ENCODE data around the gene CCDC85C. TPM values are rescaled to one million over a fixed set of nuclear protein-coding genes. Genes with fewer than 3 reads are reported as not detected.

Gene CCDC85C
- total and polyA plus RNA-seq, 2 experiments from 2014 or later = 4.5 to 24.9 TPM

DNA sequence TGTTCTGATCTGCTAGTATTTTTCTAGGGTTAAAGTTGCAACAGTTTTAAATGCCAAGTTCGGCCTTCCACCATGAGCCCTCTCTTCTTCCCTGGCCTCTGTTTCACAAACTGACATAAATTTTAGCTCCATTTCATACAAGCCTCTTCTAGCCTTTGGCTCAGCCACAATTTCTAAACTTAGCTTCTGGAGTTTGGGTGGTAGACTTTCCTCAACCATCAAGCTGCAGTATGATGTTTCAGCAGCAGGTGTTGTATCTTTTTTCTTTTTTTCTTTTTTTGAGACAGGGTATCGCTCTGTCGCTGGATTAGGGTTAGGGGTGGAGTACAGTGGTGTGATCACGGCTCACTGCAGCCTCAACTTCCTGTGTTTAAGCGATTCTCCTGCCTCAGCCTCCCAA is 152.8 kb downstream of the CCDC85C start:
- H3K4me3 Mint-ChIP-seq = no peak overlapping the region
- H3K36me3 Mint-ChIP-seq (ENCODE audit: low read depth) = peaks cover 25% of the 10 kb centered on the region
- Histone ChIP-seq H3K27ac (ENCODE audit: low read depth) (no peak overlapping the region), H3K27me3 (ENCODE audit: insufficient read depth) (no peaks in the 10 kb centered on the region), H4K20me1 (replicated peaks; ENCODE audit: insufficient read depth) (no peaks in the 10 kb centered on the region; the same call in 1 of the 2 replicates), H3K4me1 (ENCODE audit: insufficient read depth) (no peaks in the 10 kb centered on the region), H3K9me2 (ENCODE audit: insufficient read depth) (no peaks in the 10 kb centered on the region), H3K4me2 (no peak overlapping the region), H2AFZ (no peak overlapping the region), H3K79me2 (replicated peaks; ENCODE audit: insufficient read depth) (peaks cover 9% of the 10 kb centered on the region), H3K4me3 (no peak overlapping the region), H3K36me3 (ENCODE audit: insufficient read depth) (peaks cover 7% of the 10 kb centered on the region; the same call in 1 of the 2 replicates), H3F3A (replicated peaks; ENCODE audit: low read depth) (no peaks in the 10 kb centered on the region)
- peaks cover 2% of the 10 kb centered on the region for H3K27me3 Mint-ChIP-seq (ENCODE audit: insufficient read depth, low read depth, poor library complexity)
- DNase-seq (ENCODE audit: low spot score) = no peak
- TF ChIP-seq ZNF114 (CRISPR knock-in tag; IDR thresholded peaks at IDR 0.05) (no peak), EZH2 (IDR thresholded peaks at IDR 0.05; ENCODE audit: low read depth, unreplicated experiment) (no peak), STAT1 (IDR thresholded peaks at IDR 0.05; ENCODE audit: unreplicated experiment) (no peak), NANOG (IDR thresholded peaks at IDR 0.05; ENCODE audit: borderline replicate concordance) (no peak)
- TF ChIP-seq, protein P1, sequence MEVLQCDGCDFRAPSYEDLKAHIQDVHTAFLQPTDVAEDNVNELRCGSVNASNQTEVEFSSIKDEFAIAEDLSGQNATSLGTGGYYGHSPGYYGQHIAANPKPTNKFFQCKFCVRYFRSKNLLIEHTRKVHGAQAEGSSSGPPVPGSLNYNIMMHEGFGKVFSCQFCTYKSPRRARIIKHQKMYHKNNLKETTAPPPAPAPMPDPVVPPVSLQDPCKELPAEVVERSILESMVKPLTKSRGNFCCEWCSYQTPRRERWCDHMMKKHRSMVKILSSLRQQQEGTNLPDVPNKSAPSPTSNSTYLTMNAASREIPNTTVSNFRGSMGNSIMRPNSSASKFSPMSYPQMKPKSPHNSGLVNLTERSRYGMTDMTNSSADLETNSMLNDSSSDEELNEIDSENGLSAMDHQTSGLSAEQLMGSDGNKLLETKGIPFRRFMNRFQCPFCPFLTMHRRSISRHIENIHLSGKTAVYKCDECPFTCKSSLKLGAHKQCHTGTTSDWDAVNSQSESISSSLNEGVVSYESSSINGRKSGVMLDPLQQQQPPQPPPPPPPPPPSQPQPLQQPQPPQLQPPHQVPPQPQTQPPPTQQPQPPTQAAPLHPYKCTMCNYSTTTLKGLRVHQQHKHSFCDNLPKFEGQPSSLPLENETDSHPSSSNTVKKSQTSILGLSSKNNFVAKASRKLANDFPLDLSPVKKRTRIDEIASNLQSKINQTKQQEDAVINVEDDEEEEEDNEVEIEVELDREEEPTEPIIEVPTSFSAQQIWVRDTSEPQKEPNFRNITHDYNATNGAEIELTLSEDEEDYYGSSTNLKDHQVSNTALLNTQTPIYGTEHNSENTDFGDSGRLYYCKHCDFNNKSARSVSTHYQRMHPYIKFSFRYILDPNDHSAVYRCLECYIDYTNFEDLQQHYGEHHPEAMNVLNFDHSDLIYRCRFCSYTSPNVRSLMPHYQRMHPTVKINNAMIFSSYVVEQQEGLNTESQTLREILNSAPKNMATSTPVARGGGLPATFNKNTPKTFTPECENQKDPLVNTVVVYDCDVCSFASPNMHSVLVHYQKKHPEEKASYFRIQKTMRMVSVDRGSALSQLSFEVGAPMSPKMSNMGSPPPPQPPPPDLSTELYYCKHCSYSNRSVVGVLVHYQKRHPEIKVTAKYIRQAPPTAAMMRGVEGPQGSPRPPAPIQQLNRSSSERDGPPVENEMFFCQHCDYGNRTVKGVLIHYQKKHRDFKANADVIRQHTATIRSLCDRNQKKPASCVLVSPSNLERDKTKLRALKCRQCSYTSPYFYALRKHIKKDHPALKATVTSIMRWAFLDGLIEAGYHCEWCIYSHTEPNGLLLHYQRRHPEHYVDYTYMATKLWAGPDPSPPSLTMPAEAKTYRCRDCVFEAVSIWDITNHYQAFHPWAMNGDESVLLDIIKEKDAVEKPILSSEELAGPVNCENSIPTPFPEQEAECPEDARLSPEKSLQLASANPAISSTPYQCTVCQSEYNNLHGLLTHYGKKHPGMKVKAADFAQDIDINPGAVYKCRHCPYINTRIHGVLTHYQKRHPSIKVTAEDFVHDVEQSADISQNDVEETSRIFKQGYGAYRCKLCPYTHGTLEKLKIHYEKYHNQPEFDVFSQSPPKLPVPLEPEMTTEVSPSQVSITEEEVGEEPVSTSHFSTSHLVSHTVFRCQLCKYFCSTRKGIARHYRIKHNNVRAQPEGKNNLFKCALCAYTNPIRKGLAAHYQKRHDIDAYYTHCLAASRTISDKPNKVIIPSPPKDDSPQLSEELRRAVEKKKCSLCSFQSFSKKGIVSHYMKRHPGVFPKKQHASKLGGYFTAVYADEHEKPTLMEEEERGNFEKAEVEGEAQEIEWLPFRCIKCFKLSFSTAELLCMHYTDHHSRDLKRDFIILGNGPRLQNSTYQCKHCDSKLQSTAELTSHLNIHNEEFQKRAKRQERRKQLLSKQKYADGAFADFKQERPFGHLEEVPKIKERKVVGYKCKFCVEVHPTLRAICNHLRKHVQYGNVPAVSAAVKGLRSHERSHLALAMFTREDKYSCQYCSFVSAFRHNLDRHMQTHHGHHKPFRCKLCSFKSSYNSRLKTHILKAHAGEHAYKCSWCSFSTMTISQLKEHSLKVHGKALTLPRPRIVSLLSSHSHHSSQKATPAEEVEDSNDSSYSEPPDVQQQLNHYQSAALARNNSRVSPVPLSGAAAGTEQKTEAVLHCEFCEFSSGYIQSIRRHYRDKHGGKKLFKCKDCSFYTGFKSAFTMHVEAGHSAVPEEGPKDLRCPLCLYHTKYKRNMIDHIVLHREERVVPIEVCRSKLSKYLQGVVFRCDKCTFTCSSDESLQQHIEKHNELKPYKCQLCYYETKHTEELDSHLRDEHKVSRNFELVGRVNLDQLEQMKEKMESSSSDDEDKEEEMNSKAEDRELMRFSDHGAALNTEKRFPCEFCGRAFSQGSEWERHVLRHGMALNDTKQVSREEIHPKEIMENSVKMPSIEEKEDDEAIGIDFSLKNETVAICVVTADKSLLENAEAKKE (CRISPR knock-in tag; IDR thresholded peaks at IDR 0.05) = no peak
- TF ChIP-seq, protein P2, sequence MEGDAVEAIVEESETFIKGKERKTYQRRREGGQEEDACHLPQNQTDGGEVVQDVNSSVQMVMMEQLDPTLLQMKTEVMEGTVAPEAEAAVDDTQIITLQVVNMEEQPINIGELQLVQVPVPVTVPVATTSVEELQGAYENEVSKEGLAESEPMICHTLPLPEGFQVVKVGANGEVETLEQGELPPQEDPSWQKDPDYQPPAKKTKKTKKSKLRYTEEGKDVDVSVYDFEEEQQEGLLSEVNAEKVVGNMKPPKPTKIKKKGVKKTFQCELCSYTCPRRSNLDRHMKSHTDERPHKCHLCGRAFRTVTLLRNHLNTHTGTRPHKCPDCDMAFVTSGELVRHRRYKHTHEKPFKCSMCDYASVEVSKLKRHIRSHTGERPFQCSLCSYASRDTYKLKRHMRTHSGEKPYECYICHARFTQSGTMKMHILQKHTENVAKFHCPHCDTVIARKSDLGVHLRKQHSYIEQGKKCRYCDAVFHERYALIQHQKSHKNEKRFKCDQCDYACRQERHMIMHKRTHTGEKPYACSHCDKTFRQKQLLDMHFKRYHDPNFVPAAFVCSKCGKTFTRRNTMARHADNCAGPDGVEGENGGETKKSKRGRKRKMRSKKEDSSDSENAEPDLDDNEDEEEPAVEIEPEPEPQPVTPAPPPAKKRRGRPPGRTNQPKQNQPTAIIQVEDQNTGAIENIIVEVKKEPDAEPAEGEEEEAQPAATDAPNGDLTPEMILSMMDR (conservative IDR thresholded peaks at IDR 0.05; ENCODE audit: low read depth in 2 of 2) = no peak
- H3K27ac Mint-ChIP-seq = no peak overlapping the region
- H3K4me1 Mint-ChIP-seq = no peaks in the 10 kb centered on the region
- no peaks in the 10 kb centered on the region for H3K9me3 Mint-ChIP-seq
- no peak for ATAC-seq
